SK-N-SH (cell line): ENCODE data around the gene PRRC2B. TPM values are rescaled to one million over a fixed set of nuclear protein-coding genes. Genes with fewer than 3 reads are reported as not detected.

ENCODE experiments used
- CTCF ChIA-PET: fragments of 300-600, 350-600 bp; formaldehyde crosslinking; extraction: SDS; loops from one replicate; lab custom pipeline; 2021; lab: Yijun Ruan, JAX
- POLR2A ChIA-PET: fragments of 350-600 bp; sonication (Branson Sonifier 250); formaldehyde crosslinking; extraction: SDS; loops from one replicate; lab custom pipeline; 2020; ENCODE audit warnings: antibody characterized with exemption, inconsistent platforms; lab: Yijun Ruan, JAX
- DNase-seq: peaks from one replicate; pipeline ENCODE4 v3.0.0; 2012
- H2AFZ ChIP-seq: fragments of 200-600 bp; sonication (generic); 2 replicates; pipeline ENCODE4 v1.8.1; 2016; ENCODE audit warnings: antibody characterized with exemption, mild to moderate bottlenecking, low read depth
- H3F3A ChIP-seq: fragments of 200-600 bp; sonication (generic); replicated peaks from 2 replicates; pipeline ENCODE3; 2016; ENCODE audit warnings: antibody characterized with exemption, mild to moderate bottlenecking; ENCODE audit not compliant: insufficient read depth
- H3K27ac ChIP-seq, 2 experiments: fragments of 200-500 bp in 1 of 2; fragments of 200-600 bp in 1 of 2; sonication (Bioruptor generic) in 1 of 2; sonication (generic), shearing (Covaris generic) in 1 of 2; 2 replicates each; pipeline versions ENCODE4 v1.5.1 to v1.6.1; 2014 to 2016; ENCODE audit warnings: low read depth in 2 of 2, inconsistent platforms in 1 of 2, low read length in 1 of 2, mild to moderate bottlenecking in 1 of 2, mixed read lengths in 1 of 2
- H3K27me3 ChIP-seq: fragments of 200-600 bp; sonication (generic), shearing (Covaris generic); 2 replicates; pipeline ENCODE4 v1.6.1; 2016; ENCODE audit warnings: mixed run types; ENCODE audit not compliant: insufficient read depth
- H3K36me3 ChIP-seq, 2 experiments: fragments of 200-500 bp in 1 of 2; fragments of 200-600 bp in 1 of 2; sonication (Bioruptor generic) in 1 of 2; sonication (generic) in 1 of 2; replicated peaks in 1 of 2; 2 replicates each; pipeline versions ENCODE3 to v1.5.1; 2014 to 2016; ENCODE audit warnings: low read length in 1 of 2, mild to moderate bottlenecking in 1 of 2; ENCODE audit not compliant: insufficient read depth in 2 of 2, control insufficient read depth in 1 of 2
- H3K4me1 ChIP-seq, 2 experiments: fragments of 200-500 bp in 1 of 2; fragments of 200-600 bp in 1 of 2; sonication (Bioruptor generic) in 1 of 2; sonication (generic), shearing (Covaris generic) in 1 of 2; 2 replicates each; pipeline versions ENCODE4 v1.5.1 to v1.6.1; 2014 to 2016; ENCODE audit warnings: low read depth in 1 of 2, low read length in 1 of 2, mixed run types in 1 of 2; ENCODE audit not compliant: insufficient read depth in 2 of 2, control insufficient read depth in 1 of 2
- H3K4me2 ChIP-seq: fragments of 200-600 bp; sonication (generic), shearing (Covaris generic); 2 replicates; pipeline ENCODE4 v1.6.1; 2017; ENCODE audit warnings: mixed run types
- H3K4me3 ChIP-seq, 2 experiments: fragments of 200-500 bp in 1 of 2; fragments of 200-600 bp in 1 of 2; sonication (Bioruptor generic) in 1 of 2; sonication (generic), shearing (Covaris generic) in 1 of 2; 2 replicates each; pipeline versions ENCODE4 v1.5.1 to v1.8.1; 2014 to 2016; ENCODE audit warnings: low read depth in 2 of 2, inconsistent platforms in 1 of 2, low read length in 1 of 2, mild to moderate bottlenecking in 1 of 2, mixed read lengths in 1 of 2, moderate library complexity in 1 of 2
- H3K79me2 ChIP-seq: fragments of 200-600 bp; sonication (generic); 2 replicates; pipeline ENCODE4 v1.8.1; 2017; ENCODE audit warnings: mild to moderate bottlenecking; ENCODE audit not compliant: insufficient read depth
- H3K9ac ChIP-seq: fragments of 200-600 bp; sonication (generic); 2 replicates; pipeline ENCODE4 v1.6.1; 2017; ENCODE audit warnings: mixed run types
- H3K9me2 ChIP-seq: fragments of 200-600 bp; sonication (generic); 2 replicates; pipeline ENCODE4 v1.6.1; 2017; ENCODE audit warnings: mixed run types
- H3K9me3 ChIP-seq: fragments of 200-600 bp; sonication (generic); 2 replicates; pipeline ENCODE4 v1.6.1; 2017; ENCODE audit warnings: mixed run types, mild to moderate bottlenecking, moderate library complexity
- H4K20me1 ChIP-seq: fragments of 200-600 bp; sonication (generic); 2 replicates; pipeline ENCODE4 v1.6.1; 2017; ENCODE audit warnings: mild to moderate bottlenecking, mixed run types; ENCODE audit not compliant: insufficient read depth
- CHD2 ChIP-seq: fragments of 150-350 bp; IDR thresholded peaks from 2 replicates; pipeline ENCODE4 v1.6.1; 2018; ENCODE audit warnings: low read length; ENCODE audit not compliant: partially characterized antibody
- ELF1 ChIP-seq: IDR thresholded peaks from 2 replicates; pipeline ENCODE4 v1.4.0; 2012
- EP300 ChIP-seq, 2 experiments: IDR thresholded peaks; 2 replicates each; pipeline versions ENCODE4 v1.4.0 to v1.6.1; 2012; ENCODE audit warnings: borderline replicate concordance in 1 of 2, low read depth in 1 of 2, low read length in 1 of 2
- EZH2phosphoT487 ChIP-seq: fragments of 200-600 bp; sonication (generic); IDR thresholded peaks from 2 replicates; pipeline ENCODE4 v1.6.1; 2017; ENCODE audit warnings: low read depth, mixed run types, mild to moderate bottlenecking, antibody characterized with exemption, moderate library complexity, borderline replicate concordance
- FOXM1 ChIP-seq: IDR thresholded peaks from 2 replicates; pipeline ENCODE4 v1.4.0; 2012; ENCODE audit warnings: low read depth, mild to moderate bottlenecking
- GABPA ChIP-seq: IDR thresholded peaks from 2 replicates; pipeline ENCODE4 v1.4.0; 2012; ENCODE audit warnings: low read depth, mild to moderate bottlenecking
- IRF3 ChIP-seq: fragments of 150-350 bp; IDR thresholded peaks from 2 replicates; pipeline ENCODE4 v1.6.1; 2016; ENCODE audit warnings: mild to moderate bottlenecking, low read depth, low read length
- JUND ChIP-seq: IDR thresholded peaks from 2 replicates; pipeline ENCODE4 v1.4.0; 2012
- REST ChIP-seq: IDR thresholded peaks from 2 replicates; pipeline ENCODE4 v1.6.1; 2012; ENCODE audit warnings: mild to moderate bottlenecking, low read depth, low read length, moderate library complexity
- WGBS: methylation state at CpG from one replicate; pipeline ENCODE4 v1.1.6; 2017; ENCODE audit warnings: low lambda C conversion rate; 5-methylcytosine and 5-hydroxymethylcytosine counted together
- polyA plus RNA-seq, 3 experiments: library from polyadenylated mRNA; depleted of rRNA; stranded (reverse); fragments of >200 nt; gene quantifications; 2 replicates each; pipeline ENCODE4 v1.2.3, GENCODE V29; 2012
- TF ChIP-seq, protein P1 (sequence below): IDR thresholded peaks from 2 replicates; pipeline ENCODE4 v1.4.0; 2012; ENCODE audit warnings: low read depth, borderline replicate concordance
- TF ChIP-seq, protein P2 (sequence below): IDR thresholded peaks from 2 replicates; pipeline ENCODE4; 2012

PRRC2B gene
- polyA plus RNA-seq, 1 of the 3 experiments (the other 2 are of a cell fraction), result 26.3 TPM

DNA sequence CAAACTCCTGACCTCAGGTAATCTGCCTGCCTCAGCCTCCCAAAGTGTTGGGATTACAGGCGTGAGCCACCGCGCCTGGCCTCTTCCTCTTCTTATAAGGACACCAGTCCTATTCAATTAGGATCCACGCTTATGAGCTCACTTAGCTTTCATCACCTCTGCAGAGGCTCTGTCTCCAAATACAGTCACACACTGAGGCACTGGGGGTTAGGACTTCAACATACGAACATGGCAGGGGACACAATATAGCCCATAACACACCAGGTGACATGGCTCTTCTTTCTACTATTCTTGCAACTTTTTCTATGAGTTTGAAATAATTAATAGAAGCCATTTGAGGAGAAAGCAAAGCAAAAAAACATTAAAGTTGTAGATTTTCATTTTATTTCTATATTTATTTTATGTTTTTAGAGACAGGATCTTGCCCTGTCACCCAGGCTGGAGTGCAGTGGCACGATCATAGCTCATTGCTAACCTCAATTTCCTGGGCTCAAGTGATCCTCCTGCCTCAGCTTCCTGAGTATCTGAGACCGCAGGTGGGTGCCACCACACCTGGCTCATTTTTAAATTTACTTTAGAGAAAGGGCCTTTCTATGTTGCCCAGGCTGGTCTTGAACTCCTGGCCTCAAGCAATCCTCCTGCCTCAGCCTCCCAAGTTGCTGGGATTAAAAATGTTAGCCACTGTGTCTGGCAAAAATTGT is 145.5 kb downstream of the PRRC2B start:
- ChIA-PET CTCF (no interaction called here), POLR2A (no interaction called here)
- Histone ChIP-seq H3K9ac (no peak overlapping the region), H3K79me2 (no peaks in the 10 kb centered on the region), H3K27me3 (no peaks in the 10 kb centered on the region), H3K9me3 (peaks cover 13% of the 10 kb centered on the region; the same call in 1 of the 2 replicates), H3K4me3 (no peak overlapping the region), H3K4me2 (no peak overlapping the region), H3K27ac (no peak overlapping the region), H3F3A (no peaks in the 10 kb centered on the region), H3K36me3 (no peaks in the 10 kb centered on the region), H4K20me1 (no peaks in the 10 kb centered on the region), H2AFZ (no peak overlapping the region), H3K4me1 (peaks cover 0 to 3% of the 10 kb centered on the region in 2 experiments; a peak in 1 of 4 replicates), H3K9me2 (no peaks in the 10 kb centered on the region)
- WGBS, result 66% methylated on average over 7 of the region's 7 CpGs
- DNase-seq, result no peak
- no peak for TF ChIP-seq CHD2
- TF ChIP-seq EZH2phosphoT487, result no peak
- TF ChIP-seq GABPA, result no peak
- TF ChIP-seq FOXM1, result no peak
- no peak for TF ChIP-seq IRF3
- TF ChIP-seq JUND, result no peak
- no peak for TF ChIP-seq ELF1
- TF ChIP-seq, protein P1, sequence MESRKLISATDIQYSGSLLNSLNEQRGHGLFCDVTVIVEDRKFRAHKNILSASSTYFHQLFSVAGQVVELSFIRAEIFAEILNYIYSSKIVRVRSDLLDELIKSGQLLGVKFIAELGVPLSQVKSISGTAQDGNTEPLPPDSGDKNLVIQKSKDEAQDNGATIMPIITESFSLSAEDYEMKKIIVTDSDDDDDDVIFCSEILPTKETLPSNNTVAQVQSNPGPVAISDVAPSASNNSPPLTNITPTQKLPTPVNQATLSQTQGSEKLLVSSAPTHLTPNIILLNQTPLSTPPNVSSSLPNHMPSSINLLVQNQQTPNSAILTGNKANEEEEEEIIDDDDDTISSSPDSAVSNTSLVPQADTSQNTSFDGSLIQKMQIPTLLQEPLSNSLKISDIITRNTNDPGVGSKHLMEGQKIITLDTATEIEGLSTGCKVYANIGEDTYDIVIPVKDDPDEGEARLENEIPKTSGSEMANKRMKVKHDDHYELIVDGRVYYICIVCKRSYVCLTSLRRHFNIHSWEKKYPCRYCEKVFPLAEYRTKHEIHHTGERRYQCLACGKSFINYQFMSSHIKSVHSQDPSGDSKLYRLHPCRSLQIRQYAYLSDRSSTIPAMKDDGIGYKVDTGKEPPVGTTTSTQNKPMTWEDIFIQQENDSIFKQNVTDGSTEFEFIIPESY, result no peak

GRCh38 chr9:131543141-131543540 is 149.3 kb downstream of the PRRC2B start:
- Histone ChIP-seq H3K36me3 (no peaks in the 10 kb centered on the region), H3K4me1 (peaks cover 0 to 7% of the 10 kb centered on the region in 2 experiments; a peak in 1 of 4 replicates), H3K79me2 (no peaks in the 10 kb centered on the region), H3F3A (no peaks in the 10 kb centered on the region), H3K27ac (no peak overlapping the region), H3K27me3 (peaks cover 33% of the 10 kb centered on the region), H3K9me2 (no peaks in the 10 kb centered on the region), H3K4me3 (no peak overlapping the region), H4K20me1 (no peaks in the 10 kb centered on the region), H2AFZ (no peak overlapping the region), H3K9me3 (peaks cover 15% of the 10 kb centered on the region), H3K9ac (no peak overlapping the region), H3K4me2 (no peak overlapping the region)
- WGBS, result 68% methylated on average over 6 of the region's 6 CpGs
- CTCF ChIA-PET, result interaction anchor here (1.0 kb wide), 1 partner anchor 67 kb away, joined by 3 read pairs; no protein-coding TSS in a partner anchor
- POLR2A ChIA-PET, result no interaction called here
- TF ChIP-seq CHD2, result no peak
- TF ChIP-seq EP300 (IDR thresholded peaks at IDR 0.05; ENCODE audit: borderline replicate concordance in 1 of 2, low read depth in 1 of 2, low read length in 1 of 2), result no peak
- no peak for TF ChIP-seq REST
- TF ChIP-seq, protein P2, sequence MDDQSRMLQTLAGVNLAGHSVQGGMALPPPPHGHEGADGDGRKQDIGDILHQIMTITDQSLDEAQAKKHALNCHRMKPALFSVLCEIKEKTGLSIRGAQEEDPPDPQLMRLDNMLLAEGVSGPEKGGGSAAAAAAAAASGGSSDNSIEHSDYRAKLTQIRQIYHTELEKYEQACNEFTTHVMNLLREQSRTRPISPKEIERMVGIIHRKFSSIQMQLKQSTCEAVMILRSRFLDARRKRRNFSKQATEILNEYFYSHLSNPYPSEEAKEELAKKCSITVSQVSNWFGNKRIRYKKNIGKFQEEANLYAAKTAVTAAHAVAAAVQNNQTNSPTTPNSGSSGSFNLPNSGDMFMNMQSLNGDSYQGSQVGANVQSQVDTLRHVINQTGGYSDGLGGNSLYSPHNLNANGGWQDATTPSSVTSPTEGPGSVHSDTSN, result no peak
- no peak for DNase-seq
